NOMO-1 treated with DMSO at 0.1 percent for 48 hours (cell line): ENCODE data around the gene MLLT10.
A peak's percentile ranks its signal among the peaks of the same experiment; 100 is the strongest.
"Not testable (repeated sequence)": the region's sequence is repeated elsewhere in the genome, so short reads cannot be mapped to it uniquely, and the experiment has no call there.

Experiments used
- DNase-seq: peaks from one replicate; lab custom pipeline; 2025; ENCODE audit not compliant: unreplicated experiment; lab: John Stamatoyannopoulos, UW

MLLT10 gene

DNA sequence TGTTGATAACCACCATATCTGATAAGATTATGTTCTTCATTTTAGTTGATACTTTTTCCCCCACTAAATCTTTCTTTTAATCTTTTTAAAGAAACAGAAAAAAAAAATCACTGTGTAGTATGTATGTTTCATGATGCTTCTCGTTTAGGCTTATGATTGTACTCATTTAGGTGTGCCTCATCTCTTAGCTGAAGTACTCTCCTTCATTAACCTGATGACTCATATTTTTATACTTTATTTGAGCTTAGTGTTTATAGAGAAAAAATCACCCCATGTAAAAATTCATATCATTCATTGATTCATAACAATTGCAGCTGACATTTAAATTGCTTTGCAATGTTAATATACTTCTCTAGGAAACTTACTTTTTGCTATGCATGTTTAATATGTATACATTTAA, 158.9 kb downstream of the MLLT10 start:
- DNase-seq = no peak

GRCh38 chr10:21693418-21693817, 159.4 kb downstream of the MLLT10 start:
- no peak for DNase-seq

DNA sequence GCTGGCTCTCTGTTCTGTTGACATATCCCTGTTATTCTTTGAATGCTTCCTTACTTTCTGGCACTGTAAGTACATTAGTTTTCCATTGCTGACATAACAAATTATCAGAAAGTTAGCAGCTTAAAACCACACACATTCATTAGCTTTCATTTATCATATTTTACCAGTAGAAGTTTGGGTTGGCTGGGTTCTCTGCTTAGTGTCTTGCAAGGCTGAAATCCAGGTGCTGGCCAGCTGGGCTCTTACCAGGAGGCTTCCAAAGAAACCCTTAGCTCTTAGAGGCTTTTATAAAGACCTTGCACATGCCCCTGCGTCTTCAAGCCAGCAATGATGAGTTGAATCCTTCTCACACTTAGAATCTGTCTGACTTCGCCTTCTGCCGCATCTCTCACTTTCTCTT, 160.6 kb downstream of the MLLT10 start:
- DNase-seq = no peak

DNA sequence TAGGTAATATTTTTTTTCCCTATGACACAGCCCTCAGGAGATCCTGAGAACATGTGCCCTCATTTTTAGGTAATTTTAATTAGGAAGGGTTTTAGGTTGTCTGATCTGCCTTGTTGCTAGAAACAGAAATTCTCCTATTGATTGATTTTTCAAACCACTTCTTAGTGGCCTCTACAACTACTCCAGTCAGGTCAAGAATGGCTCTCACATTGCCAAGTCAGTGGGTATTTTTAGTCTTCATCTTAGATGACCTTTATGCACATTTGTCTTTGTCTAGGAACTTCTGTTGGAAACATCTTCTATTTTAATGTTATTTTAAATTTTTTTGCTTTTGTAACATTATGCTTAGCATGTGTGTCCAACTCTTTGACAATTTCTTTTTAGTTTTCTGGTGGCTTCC, 162.3 kb downstream of the MLLT10 start:
- no peak for DNase-seq

DNA sequence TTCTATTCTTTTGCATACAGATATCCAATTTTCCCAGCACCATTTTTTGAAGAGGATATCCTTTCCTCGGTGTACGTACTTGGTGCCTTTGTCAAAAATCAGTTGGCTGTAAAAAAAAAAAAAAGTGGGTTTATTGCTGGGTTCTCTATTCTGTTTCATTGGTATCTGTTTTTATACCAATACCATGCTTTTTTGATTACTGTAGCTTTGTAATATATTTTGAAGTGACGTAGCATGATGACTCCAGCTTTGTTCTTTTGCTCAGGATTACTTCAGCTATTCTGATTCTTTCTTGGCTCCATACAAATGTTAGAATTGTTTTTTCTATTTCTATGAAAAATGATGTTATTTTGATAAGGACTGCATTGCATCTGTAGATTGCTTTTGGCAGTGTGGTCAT, 165.5 kb downstream of the MLLT10 start:
- DNase-seq = no peak

DNA sequence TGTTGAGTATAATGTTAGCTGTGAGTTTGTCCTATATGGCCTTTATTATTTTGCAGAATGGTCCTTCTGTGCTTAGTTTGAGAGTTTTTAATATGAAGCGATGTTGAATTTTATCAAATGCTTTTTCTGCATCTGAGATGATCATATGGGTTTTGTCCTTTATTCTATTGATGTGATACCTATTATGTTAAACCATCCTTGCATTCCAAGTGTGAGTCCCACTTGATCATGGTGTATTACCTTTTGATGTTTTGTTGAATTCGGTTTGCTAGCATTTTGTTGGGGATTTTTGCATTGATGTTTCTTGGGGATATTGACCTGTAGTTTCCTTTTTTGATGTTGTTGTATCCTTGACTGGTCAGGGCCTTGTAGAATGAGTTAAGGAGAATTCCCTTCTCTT, 166.4 kb downstream of the MLLT10 start:
- no peak for DNase-seq

- no peak for DNase-seq
Measured at GRCh38 chr10:21702633-21703111, 168.6 kb downstream of the MLLT10 start.

- DNase-seq = no peak
Measured at GRCh38 chr10:21705142-21705827, 171.3 kb downstream of the MLLT10 start.

DNA sequence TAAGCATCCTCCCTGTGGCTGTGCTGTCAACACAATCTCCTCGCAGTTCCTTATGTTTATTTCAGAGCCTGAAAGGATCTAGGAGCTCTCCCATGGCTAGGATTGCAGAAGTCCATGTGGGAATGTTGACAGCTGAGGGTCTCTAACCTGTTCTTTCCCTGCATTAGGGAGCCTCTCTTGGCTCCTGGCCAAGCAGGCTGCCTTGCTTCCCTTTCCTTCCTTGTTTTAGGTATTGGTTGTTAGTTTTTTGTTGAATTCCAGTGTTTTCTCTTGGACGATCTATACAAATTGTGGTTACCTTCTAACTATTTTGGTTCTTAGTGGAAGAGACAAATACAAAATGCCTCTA, 171.8 kb downstream of the MLLT10 start:
- no peak for DNase-seq

- DNase-seq = no peak
Measured at GRCh38 chr10:21707498-21707897, 173.5 kb downstream of the MLLT10 start.

- DNase-seq = no peak
Measured at GRCh38 chr10:21712975-21713374, 178.9 kb downstream of the MLLT10 start.

DNA sequence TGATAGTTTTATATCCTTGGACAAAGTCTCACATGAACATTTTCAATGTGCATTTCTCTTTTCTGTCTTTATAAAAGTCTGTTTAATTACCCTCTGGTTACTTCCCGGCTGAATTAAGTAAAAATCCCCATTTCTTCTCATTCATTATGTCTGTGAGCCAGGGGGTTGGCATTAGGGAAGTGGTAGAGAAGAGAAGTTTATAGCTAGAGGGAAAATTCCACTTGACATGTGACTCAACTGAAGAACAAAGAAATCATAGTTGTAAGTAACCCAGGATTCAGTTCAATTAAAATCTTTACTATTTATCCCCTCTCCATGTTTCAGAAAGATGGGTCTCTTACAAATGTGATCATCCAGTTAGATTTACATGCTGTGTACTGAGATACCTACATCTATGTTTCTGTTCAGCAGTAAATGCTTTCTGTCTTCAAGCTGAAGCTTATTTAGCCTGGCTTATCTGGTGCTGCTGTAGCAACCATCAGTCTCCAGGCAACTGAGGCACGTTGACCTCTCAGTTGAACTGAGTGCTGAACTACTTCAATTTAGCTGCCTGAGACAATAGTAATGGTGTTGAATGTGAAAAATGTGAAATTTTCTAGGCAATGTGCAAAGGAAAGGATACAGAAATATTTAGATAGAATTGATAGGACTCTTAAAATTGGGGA, 181.6 kb downstream of the MLLT10 start:
- DNase-seq = no peak

- not testable (repeated sequence) for DNase-seq
Measured at GRCh38 chr10:21717437-21718054, 183.5 kb downstream of the MLLT10 start.

DNA sequence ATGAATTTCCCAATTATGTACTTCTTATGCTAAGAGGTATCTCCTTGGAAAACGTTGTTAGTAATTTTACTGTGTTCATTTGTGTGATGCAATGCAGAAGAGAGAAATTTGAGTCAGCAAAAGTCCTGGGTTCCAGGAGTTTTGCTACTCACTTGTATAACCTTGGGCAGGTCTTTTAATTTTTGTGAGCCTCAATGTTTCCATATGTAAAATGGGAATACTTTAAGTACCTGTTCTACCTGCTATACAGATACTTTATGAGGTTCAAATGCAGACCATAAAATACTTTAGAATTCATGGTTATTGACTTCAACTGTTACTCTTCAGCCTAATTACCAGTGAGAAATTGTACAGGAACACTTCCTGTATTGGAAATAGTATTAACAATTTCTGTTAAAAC, 185.5 kb downstream of the MLLT10 start:
- DNase-seq = no peak

DNA sequence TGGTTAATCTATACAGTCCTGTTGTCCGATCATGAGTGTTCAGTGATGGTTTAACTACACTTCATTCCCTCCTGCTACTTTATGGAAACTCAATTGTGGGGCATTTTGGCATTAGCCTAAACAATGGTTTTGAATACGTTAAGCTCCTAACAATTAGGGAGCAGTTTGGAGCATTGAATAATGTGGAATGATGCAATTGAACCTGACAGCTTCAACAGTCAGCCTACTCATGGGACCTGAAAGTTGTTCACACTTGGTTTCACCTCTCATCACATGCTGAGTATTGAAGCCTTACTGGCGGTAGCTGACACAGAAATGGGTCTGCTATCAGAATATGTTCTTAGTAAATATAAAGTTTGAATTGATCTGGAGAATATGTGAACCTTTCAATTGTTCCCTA, 186.1 kb downstream of the MLLT10 start:
- no peak for DNase-seq

DNA sequence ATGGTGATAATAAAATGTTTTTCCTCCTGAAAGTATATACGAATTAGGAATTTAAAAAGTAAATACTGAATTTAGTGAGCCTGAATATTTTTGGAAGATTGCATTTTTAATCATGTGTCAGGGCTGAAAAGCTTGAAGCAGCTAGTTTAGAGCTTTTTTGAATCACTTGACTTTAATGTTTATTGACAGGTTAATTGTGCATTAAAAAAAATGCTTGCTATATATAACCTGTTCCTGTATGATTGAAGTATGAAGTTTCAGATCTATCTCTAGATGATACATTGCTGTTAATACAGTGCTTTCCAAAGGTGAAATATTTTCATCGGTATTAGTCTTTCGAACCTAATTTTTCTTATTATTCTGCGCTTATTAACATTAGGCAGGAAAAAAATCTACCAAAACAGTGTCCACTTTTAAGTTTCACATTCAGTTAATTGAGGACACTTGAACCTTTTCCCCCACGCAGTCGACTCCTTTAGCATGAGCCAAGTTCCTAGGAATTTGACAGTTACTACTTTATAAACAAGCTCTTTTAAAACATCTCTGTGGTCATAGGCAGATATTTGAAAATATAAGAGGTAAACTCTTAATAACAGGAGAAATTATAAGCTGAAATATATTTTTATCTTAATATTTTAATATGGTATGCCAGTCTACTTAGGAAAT, 187.1 kb downstream of the MLLT10 start:
- no peak for DNase-seq

- no peak for DNase-seq
Measured at GRCh38 chr10:21722209-21722608, 188.2 kb downstream of the MLLT10 start.

GRCh38 chr10:21724020-21724589, 190.1 kb downstream of the MLLT10 start:
- no peak for DNase-seq

DNA sequence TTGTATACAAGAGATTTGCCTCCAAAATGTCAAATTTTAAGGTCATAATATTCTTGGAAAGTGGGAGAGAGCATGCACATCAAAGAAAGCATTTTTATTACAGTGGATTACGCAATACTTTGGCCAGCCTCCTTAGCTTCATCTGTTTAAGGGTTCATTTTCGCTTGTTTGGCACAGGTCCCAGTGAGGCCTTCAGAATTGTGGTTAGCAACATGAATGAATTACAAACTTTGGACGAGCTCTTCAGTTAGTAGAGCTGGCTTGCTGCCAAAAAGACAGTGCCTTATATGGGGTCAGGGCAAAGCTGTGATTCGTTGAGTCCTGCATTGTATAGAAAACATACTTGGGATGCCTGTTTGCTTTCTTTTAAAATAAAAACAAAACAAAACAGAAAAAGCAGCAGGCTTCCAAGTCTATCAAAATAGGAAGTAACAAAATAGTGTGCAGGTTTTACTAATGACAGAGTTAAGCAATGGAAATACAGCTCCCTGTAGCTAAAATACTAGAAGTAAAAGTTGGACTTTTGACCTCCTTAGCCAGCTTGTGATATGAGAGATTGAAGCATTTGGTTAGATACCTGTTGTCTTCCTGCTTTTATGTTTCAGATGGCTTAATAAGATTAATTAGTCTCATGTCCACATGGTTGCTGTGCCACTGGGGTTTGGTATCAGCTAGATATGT, 190.8 kb downstream of the MLLT10 start:
- peak; percentile 95 for DNase-seq

GRCh38 chr10:21726601-21727225, 192.7 kb downstream of the MLLT10 start:
- no peak for DNase-seq
